Measurements from ENCODE around the gene RCSD1.
"Not testable (repeated sequence)": the region's sequence is repeated elsewhere in the genome, so short reads cannot be mapped to it uniquely, and the experiment has no call there.

RCSD1 gene

GRCh38 chr1:167612587-167613385 lies 17.2 kb upstream of the RCSD1 start:
- TF ChIP-seq EZH2phosphoT487 (IDR thresholded peaks at IDR 0.05; ENCODE audit: low read depth) (no peak), CTCF (IDR thresholded peaks at IDR 0.05; ENCODE audit: low read depth, low read length) (no peak)
- H3K27ac ChIP-seq (ENCODE audit: low read length) = no peak overlapping the region
- H3K27me3 ChIP-seq (ENCODE audit: low read depth, low read length) = peaks cover 10% of the 10 kb centered on the region; the same call in 1 of the 2 replicates
- H2AFZ ChIP-seq (ENCODE audit: low read depth, low read length) = no peak overlapping the region
- H3K4me1 ChIP-seq (ENCODE audit: low read length) = peaks cover 15% of the 10 kb centered on the region
- no peak overlapping the region for H3K9ac ChIP-seq (ENCODE audit: low read length)
- no peak overlapping the region for H3K4me2 ChIP-seq (ENCODE audit: low read length)
- no peaks in the 10 kb centered on the region for H4K20me1 ChIP-seq (ENCODE audit: insufficient read depth, low read length)
- H3K36me3 ChIP-seq (replicated peaks; ENCODE audit: low read depth, low read length) = no peaks in the 10 kb centered on the region
- no peaks in the 10 kb centered on the region for H3K79me2 ChIP-seq (ENCODE audit: low read length)
- H3K9me3 ChIP-seq (ENCODE audit: insufficient read depth, low read length) = peaks cover 9% of the 10 kb centered on the region
- H3K4me3 ChIP-seq (ENCODE audit: low read length) = no peak overlapping the region

DNA sequence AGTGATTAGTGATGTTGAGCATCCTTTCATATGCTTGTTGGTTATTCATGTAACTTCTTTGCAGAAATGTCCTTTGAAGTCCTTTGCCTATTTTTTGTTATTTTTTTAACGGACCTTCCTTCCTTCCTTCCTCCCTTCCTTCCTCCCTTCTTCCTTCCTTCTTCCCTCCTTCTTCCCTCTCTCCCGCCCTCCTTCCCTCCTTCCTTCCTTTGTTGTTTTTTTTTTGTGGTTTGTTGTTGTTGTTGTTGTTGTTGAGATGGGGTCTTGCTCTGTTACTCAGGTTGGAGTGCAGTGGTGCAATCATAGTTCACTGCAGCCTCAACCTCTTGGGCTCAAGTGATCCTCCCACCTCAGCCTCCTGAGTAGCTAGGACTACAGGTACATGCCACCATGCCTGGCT lies 16.0 kb upstream of the RCSD1 start:
- Histone ChIP-seq H3K4me1 (ENCODE audit: low read length) (peaks cover 20% of the 10 kb centered on the region), H3K27me3 (ENCODE audit: low read depth, low read length) (peaks cover 10% of the 10 kb centered on the region; the same call in 1 of the 2 replicates)
- not testable (repeated sequence) for H3K9ac ChIP-seq (ENCODE audit: low read length); H3K36me3 ChIP-seq (replicated peaks; ENCODE audit: low read depth, low read length); H2AFZ ChIP-seq (ENCODE audit: low read depth, low read length); H3K27ac ChIP-seq (ENCODE audit: low read length); H3K4me2 ChIP-seq (ENCODE audit: low read length); H4K20me1 ChIP-seq (ENCODE audit: insufficient read depth, low read length); H3K79me2 ChIP-seq (ENCODE audit: low read length); H3K9me3 ChIP-seq (ENCODE audit: insufficient read depth, low read length); H3K4me3 ChIP-seq (ENCODE audit: low read length)

DNA sequence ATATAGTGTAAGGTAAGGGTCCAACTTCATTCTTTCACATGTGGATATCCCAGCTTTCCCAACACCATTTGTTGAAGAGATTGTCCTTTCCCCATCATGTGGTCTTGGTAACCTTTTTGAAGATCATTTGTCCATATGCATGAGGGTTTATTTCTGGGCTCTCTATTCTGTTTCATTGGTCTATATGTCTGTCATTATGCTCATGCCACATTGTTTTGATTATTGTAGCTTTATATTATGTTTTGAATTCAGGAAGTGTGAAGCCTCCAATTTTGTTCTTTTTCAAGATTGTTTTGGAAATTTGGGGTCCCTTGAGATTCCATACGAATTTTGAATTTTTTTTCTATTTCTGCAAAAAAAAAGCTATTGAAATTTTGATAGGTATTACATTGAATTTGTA lies 15.2 kb upstream of the RCSD1 start:
- no peak overlapping the region for H3K4me2 ChIP-seq (ENCODE audit: low read length)
- TF ChIP-seq EZH2phosphoT487 (IDR thresholded peaks at IDR 0.05; ENCODE audit: low read depth) (no peak), CTCF (IDR thresholded peaks at IDR 0.05; ENCODE audit: low read depth, low read length) (no peak)

DNA sequence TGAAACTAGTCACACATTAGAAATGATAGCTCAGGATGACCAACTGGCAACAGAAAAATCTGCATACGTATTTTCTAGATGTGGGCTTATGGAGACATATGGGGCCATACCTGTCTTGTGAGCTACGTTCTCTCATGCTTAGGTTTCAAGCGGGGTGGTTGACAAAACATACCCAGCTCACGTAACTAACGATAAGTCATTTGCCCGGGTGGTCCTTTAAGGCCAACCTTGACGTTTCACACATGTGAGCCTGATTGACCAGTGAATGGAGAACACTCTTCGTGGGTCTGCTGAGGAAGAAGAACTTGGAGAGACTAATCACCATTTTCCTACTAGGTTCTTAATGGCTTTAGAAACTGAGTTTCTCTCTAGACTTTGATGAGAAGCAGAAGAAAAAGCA lies 13.5 kb upstream of the RCSD1 start:
- H3K4me3 ChIP-seq (ENCODE audit: low read length) = no peak overlapping the region
- H3K27me3 ChIP-seq (ENCODE audit: low read depth, low read length) = peaks cover 5% of the 10 kb centered on the region
- H3K27ac ChIP-seq (ENCODE audit: low read length) = no peak overlapping the region
- H4K20me1 ChIP-seq (ENCODE audit: insufficient read depth, low read length) = no peaks in the 10 kb centered on the region
- H3K9ac ChIP-seq (ENCODE audit: low read length) = no peak overlapping the region
- TF ChIP-seq CTCF (IDR thresholded peaks at IDR 0.05; ENCODE audit: low read depth, low read length) (no peak), EZH2phosphoT487 (IDR thresholded peaks at IDR 0.05; ENCODE audit: low read depth) (no peak)
- H3K79me2 ChIP-seq (ENCODE audit: low read length) = no peaks in the 10 kb centered on the region
- H3K4me2 ChIP-seq (ENCODE audit: low read length) = peak overlapping the region; percentile 72
- H3K9me3 ChIP-seq (ENCODE audit: insufficient read depth, low read length) = peaks cover 9% of the 10 kb centered on the region
- peaks cover 26% of the 10 kb centered on the region for H3K4me1 ChIP-seq (ENCODE audit: low read length)
- H3K36me3 ChIP-seq (replicated peaks; ENCODE audit: low read depth, low read length) = no peaks in the 10 kb centered on the region
- H2AFZ ChIP-seq (ENCODE audit: low read depth, low read length) = no peak overlapping the region

More for the DNA sequence above, 15.2 kb upstream of the RCSD1 start:
- no peak overlapping the region for H2AFZ ChIP-seq (ENCODE audit: low read depth, low read length)
- no peaks in the 10 kb centered on the region for H4K20me1 ChIP-seq (ENCODE audit: insufficient read depth, low read length)
- peaks cover 20% of the 10 kb centered on the region for H3K4me1 ChIP-seq (ENCODE audit: low read length)
- peaks cover 9% of the 10 kb centered on the region for H3K9me3 ChIP-seq (ENCODE audit: insufficient read depth, low read length)
- no peak overlapping the region for H3K27ac ChIP-seq (ENCODE audit: low read length)
- H3K27me3 ChIP-seq (ENCODE audit: low read depth, low read length) = peaks cover 10% of the 10 kb centered on the region; the same call in 1 of the 2 replicates
- no peaks in the 10 kb centered on the region for H3K36me3 ChIP-seq (replicated peaks; ENCODE audit: low read depth, low read length)
- H3K4me3 ChIP-seq (ENCODE audit: low read length) = no peak overlapping the region
- no peaks in the 10 kb centered on the region for H3K79me2 ChIP-seq (ENCODE audit: low read length)
- H3K9ac ChIP-seq (ENCODE audit: low read length) = no peak overlapping the region
